Activated T-helper 9 cell treated with anti-CD3 and anti-CD28 coated beads, Interleukin-2, amount 50 U/mL, for 16 hours (primary cell): Measurements from ENCODE around the gene CEBPG.

Source experiments
- DNase-seq: peaks from one replicate; pipeline ENCODE4 v3.0.0-alpha.2; 2020; ENCODE audit warnings: low read depth

Gene CEBPG

DNA sequence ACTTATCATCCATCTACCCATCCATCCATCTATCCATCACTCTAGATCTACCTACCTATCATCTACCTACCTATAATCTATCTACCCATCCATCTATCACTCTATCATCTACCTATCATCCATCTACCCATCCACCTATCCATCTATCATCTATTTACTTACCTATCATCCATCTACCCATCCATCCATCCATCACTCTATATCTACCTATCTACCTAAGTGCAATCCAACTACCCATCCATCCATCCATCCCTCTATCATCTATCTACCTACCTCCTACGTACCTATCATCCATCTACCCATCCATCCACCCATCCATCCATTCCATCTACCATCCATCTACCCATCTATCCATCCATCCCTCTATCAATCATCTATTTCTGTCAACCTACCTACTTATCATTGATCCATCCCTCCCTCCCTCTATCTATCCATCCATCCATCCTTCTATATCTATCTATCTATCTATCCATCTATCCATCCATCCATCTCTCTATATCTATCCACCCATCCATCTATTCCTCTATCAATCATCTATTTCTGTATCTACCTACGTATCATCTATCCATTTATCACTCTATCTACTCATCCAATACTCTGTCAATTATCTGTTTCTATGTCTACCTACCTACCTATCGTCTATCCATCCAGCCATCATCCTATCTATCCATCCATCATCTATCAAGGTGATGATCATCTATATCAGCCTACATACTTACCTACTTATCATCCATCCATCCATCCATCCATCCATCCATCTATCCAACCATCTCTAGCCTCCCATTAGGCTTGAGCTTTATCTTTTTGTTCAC, 49.1 kb downstream of the CEBPG start:
- no peak for DNase-seq

GRCh38 chr19:33424181-33424580, 50.7 kb downstream of the CEBPG start:
- no peak for DNase-seq

GRCh38 chr19:33426621-33427361, 53.3 kb downstream of the CEBPG start:
- no peak for DNase-seq

GRCh38 chr19:33427801-33428626, 54.5 kb downstream of the CEBPG start:
- DNase-seq: no peak

DNA sequence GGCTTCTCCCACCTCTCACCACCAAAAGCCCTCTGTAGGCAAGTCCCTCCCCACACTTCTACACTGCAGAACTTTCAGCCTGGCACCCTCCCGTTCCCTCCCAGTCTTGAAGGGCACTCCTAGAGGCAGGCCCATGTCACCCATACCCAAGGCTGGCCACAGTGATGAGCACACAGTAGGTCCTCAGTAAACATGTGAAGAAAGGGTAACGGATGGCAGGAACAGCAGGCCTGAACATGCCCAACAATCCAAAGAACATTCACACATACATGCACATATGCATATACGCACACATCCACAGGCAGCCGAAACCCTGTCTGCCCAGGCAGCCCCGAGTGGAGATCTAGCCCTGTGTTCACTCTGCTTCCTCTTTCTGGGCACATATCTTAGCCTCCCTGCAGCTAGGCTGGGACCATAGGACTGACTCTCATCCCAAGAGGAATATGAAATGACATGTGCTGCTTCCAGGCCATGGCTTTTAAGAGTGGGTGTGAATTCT, 55.2 kb downstream of the CEBPG start:
- no peak for DNase-seq

DNA sequence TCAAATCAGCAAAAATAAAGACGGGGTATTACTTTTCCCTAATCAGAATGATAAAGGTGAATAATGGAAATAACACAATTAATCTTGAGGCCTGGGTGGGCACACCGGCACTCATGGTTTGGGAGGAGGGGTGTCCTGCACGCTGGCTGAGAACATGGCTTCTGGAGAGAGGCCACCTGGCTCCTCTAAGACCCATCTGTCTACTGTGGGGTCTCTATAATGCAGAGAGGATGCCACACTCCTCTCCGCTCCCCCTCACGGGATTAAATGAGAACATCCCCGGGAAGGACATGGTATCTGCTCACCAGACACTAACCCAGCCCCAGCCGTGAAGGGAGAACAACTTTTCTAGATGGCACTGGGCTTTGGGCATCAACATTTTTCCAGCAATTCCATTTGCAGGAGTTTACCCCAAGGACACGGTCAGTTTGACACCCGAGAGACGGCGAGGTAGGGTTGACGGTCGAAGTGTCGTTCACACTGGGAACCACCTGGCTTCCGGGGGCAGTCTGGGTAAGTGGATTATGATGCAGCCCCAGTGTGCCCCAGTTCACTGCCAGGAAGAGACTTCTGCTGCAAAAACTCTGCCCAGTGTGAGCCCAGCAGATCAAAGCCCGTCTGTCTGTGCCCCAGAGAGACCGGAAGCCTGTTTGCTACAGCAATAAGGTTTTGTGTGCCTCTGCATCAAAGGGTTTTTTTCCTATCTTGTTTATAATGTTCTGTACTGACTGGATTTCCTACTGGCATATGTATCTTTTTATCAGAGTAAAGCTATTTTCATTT, 56.6 kb downstream of the CEBPG start:
- no peak for DNase-seq

- peak; percentile 40 for DNase-seq
These were observed 57.3 kb downstream of the CEBPG start for GRCh38 chr19:33430674-33431277.

DNA sequence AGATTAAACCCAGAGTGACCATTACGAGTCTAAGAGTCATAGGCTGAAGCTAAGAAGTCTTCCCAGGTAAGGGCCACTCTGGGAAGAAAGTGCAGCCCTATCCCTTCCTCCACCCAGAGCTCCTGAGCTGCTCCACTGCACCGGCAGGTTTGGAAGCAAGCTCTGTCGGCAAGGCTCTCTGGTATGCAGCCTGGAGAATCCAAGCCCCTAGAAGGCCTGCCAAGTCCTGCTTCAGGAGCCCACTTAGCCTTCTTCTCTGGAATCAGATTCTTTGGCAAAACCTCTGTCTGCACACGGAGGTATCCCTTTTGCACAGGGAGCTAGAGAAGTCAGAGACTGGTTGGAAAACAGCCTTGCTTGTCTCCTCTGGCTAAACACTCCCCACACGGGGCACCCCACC, 58.5 kb downstream of the CEBPG start:
- DNase-seq: no peak
